HepG2 (cell line): ENCODE results near the gene SECTM1. TPM values are rescaled to one million over a fixed set of nuclear protein-coding genes. Genes with fewer than 3 reads are reported as not detected.

Experiments used
- EED ChIP-seq: sonication (generic); formaldehyde crosslinking; IDR thresholded peaks from 2 replicates; pipeline ENCODE4 v1.5.0; 2020; ENCODE audit warnings: mild to moderate bottlenecking, missing genetic modification reagents
- GLI4 ChIP-seq: sonication (generic); formaldehyde crosslinking; IDR thresholded peaks from 2 replicates; pipeline ENCODE4 v1.5.1; 2020; ENCODE audit warnings: missing genetic modification reagents, mild to moderate bottlenecking, moderate library complexity, borderline replicate concordance
- HOXA7 ChIP-seq: sonication (generic); formaldehyde crosslinking; IDR thresholded peaks from 2 replicates; pipeline ENCODE4 v1.8.1; 2022; ENCODE audit warnings: mild to moderate bottlenecking, missing genetic modification reagents, moderate library complexity
- KAT7 ChIP-seq: IDR thresholded peaks from 2 replicates; pipeline ENCODE4 v1.6.1; 2018; ENCODE audit warnings: borderline replicate concordance, missing compliant biosample characterization
- PAX8 ChIP-seq: sonication (generic); formaldehyde crosslinking; IDR thresholded peaks from 2 replicates; pipeline ENCODE4 v1.8.0; 2022; ENCODE audit warnings: mild to moderate bottlenecking, missing genetic modification reagents, borderline replicate concordance
- RELA ChIP-seq: sonication (generic); formaldehyde crosslinking; IDR thresholded peaks from 2 replicates; pipeline ENCODE4 v1.4.0; 2020; ENCODE audit warnings: missing genetic modification reagents
- SMC3 ChIP-seq: IDR thresholded peaks from 2 replicates; pipeline ENCODE4 v1.6.1; 2011; ENCODE audit warnings: low read length, improper control_type of control experiment
- SYNCRIP ChIP-seq: fragments of 200-400 bp; formaldehyde crosslinking; IDR thresholded peaks from 2 replicates; pipeline ENCODE4 v1.6.1; 2018; ENCODE audit warnings: mild to moderate bottlenecking, low read depth, low read length; ENCODE audit not compliant: insufficient read depth
- ZFP62 ChIP-seq: sonication (generic); formaldehyde crosslinking; IDR thresholded peaks from 2 replicates; pipeline ENCODE4 v1.4.0; 2020; ENCODE audit warnings: missing genetic modification reagents
- ZNF878 ChIP-seq: sonication (generic); formaldehyde crosslinking; IDR thresholded peaks from 2 replicates; pipeline ENCODE4 v1.8.1; 2023; ENCODE audit warnings: mild to moderate bottlenecking, missing genetic modification reagents, moderate library complexity
- polyA plus RNA-seq, 8 experiments: library from polyadenylated mRNA; depleted of rRNA in 3 of 8; stranded (reverse) in 7 of 8; unstranded in 1 of 8; fragments of >200 nt; fragmentation: Illumina TruSeq in 4 of 8; extraction: Trizol in 4 of 8; gene quantifications; 2 replicates each; pipeline versions ENCODE4 v1.2.1 to v1.2.3, GENCODE V29; 2011 to 2016; ENCODE audit warnings: low read depth in 4 of 8, missing spikeins in 1 of 8, mixed read lengths in 1 of 8; ENCODE audit not compliant: insufficient read depth in 1 of 8
- total RNA-seq, 5 experiments: library from RNA; depleted of rRNA; stranded (reverse); fragments of >200 nt; fragmentation: Illumina TruSeq; extraction: Trizol; gene quantifications; 2 replicates each; pipeline ENCODE4 v1.2.3, GENCODE V29; 2016; ENCODE audit warnings: low read depth in 1 of 5
- TF ChIP-seq, protein P1 (sequence below): sonication (generic); formaldehyde crosslinking; IDR thresholded peaks from 2 replicates; pipeline ENCODE4 v1.5.1; 2020; ENCODE audit warnings: missing genetic modification reagents, mild to moderate bottlenecking, borderline replicate concordance
- TF ChIP-seq, protein P2 (sequence below): sonication (generic); formaldehyde crosslinking; IDR thresholded peaks from 2 replicates; pipeline ENCODE4 v1.5.0; 2020; ENCODE audit warnings: mild to moderate bottlenecking, missing genetic modification reagents
- TF ChIP-seq, protein P3 (sequence below): sonication (generic); formaldehyde crosslinking; IDR thresholded peaks from 2 replicates; pipeline ENCODE4 v1.4.0; 2020; ENCODE audit warnings: mild to moderate bottlenecking, low read depth, missing genetic modification reagents
- TF ChIP-seq, protein P4 (sequence below): sonication (generic); formaldehyde crosslinking; conservative IDR thresholded peaks from 2 replicates; pipeline ENCODE4 v1.4.0; 2020; ENCODE audit warnings: missing genetic modification reagents
- TF ChIP-seq, protein P5 (sequence below): sonication (generic); formaldehyde crosslinking; IDR thresholded peaks from 2 replicates; pipeline ENCODE4 v1.5.0; 2020; ENCODE audit warnings: mild to moderate bottlenecking, missing genetic modification reagents, moderate library complexity
- TF ChIP-seq, protein P6 (sequence below): sonication (generic); formaldehyde crosslinking; IDR thresholded peaks from 2 replicates; pipeline ENCODE4 v1.5.0; 2020; ENCODE audit warnings: mild to moderate bottlenecking, missing genetic modification reagents, borderline replicate concordance

SECTM1 gene
- total and polyA plus RNA-seq, 2 of the 13 experiments (the other 11 are each of a cell fraction or from before 2014, with no cell fraction given), result 3.5 to 5.3 TPM

DNA sequence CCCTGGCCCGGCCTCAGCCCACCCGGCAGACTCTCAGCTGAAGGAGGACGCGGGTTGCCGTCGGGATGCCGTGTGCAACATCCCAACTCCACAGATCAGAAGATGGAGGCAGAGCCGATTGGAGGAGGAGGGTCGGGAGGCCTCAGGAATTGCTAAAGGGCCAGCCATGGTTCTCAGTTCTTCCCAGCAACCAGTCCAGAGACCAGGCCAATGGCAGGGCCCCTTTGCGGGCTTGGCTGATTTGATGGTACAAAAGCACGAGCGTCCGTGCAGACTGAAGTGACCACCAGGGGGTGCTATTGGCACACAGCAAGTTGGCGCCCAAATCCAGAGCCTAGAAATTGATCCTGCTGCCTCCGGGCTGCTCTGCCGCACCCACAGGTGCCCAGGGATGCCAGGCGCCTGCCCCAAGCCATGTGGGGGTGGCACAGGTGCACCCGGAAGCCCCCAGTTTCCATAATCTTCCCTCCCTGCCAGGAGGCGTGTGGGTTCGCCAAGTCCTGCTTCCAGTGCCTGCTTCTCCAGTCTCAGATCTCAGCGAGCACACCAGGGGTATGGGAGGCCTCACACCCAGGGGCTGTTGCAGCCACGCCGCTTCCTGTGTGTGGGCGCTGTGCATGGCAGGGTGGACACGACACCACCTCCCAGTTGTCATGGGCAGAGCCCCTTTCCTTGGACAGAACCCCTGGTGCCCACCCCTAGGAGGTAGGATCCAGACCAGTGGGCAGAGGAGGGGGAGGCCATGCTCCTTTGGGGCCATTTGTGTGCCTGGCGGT, 18.3 kb upstream of the SECTM1 start (continued):
- TF ChIP-seq EED (CRISPR knock-in tag), result no peak
- TF ChIP-seq PAX8, result 0 out of 2 replicates have a peak, but pooled peaks have one; percentile 33
- no peak for TF ChIP-seq RELA
- TF ChIP-seq, protein P1, sequence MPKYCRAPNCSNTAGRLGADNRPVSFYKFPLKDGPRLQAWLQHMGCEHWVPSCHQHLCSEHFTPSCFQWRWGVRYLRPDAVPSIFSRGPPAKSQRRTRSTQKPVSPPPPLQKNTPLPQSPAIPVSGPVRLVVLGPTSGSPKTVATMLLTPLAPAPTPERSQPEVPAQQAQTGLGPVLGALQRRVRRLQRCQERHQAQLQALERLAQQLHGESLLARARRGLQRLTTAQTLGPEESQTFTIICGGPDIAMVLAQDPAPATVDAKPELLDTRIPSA, result no peak
- no peak; the same call in 1 of the 2 replicates for TF ChIP-seq GLI4 (CRISPR knock-in tag)
- TF ChIP-seq, protein P2, sequence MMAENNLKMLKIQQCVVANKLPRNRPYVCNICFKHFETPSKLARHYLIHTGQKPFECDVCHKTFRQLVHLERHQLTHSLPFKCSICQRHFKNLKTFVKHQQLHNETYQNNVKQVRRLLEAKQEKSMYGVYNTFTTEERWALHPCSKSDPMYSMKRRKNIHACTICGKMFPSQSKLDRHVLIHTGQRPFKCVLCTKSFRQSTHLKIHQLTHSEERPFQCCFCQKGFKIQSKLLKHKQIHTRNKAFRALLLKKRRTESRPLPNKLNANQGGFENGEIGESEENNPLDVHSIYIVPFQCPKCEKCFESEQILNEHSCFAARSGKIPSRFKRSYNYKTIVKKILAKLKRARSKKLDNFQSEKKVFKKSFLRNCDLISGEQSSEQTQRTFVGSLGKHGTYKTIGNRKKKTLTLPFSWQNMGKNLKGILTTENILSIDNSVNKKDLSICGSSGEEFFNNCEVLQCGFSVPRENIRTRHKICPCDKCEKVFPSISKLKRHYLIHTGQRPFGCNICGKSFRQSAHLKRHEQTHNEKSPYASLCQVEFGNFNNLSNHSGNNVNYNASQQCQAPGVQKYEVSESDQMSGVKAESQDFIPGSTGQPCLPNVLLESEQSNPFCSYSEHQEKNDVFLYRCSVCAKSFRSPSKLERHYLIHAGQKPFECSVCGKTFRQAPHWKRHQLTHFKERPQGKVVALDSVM (CRISPR knock-in tag), result no peak
- TF ChIP-seq KAT7, result peak; percentile 87; the same call in 1 of the 2 replicates
- TF ChIP-seq, protein P3, sequence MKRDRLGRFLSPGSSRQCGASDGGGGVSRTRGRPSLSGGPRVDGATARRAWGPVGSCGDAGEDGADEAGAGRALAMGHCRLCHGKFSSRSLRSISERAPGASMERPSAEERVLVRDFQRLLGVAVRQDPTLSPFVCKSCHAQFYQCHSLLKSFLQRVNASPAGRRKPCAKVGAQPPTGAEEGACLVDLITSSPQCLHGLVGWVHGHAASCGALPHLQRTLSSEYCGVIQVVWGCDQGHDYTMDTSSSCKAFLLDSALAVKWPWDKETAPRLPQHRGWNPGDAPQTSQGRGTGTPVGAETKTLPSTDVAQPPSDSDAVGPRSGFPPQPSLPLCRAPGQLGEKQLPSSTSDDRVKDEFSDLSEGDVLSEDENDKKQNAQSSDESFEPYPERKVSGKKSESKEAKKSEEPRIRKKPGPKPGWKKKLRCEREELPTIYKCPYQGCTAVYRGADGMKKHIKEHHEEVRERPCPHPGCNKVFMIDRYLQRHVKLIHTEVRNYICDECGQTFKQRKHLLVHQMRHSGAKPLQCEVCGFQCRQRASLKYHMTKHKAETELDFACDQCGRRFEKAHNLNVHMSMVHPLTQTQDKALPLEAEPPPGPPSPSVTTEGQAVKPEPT (CRISPR knock-in tag), result no peak
- no peak for TF ChIP-seq ZFP62 (CRISPR knock-in tag)
- TF ChIP-seq SMC3, result peak; percentile 95
- TF ChIP-seq HOXA7 (CRISPR knock-in tag), result no peak
- TF ChIP-seq, protein P4, sequence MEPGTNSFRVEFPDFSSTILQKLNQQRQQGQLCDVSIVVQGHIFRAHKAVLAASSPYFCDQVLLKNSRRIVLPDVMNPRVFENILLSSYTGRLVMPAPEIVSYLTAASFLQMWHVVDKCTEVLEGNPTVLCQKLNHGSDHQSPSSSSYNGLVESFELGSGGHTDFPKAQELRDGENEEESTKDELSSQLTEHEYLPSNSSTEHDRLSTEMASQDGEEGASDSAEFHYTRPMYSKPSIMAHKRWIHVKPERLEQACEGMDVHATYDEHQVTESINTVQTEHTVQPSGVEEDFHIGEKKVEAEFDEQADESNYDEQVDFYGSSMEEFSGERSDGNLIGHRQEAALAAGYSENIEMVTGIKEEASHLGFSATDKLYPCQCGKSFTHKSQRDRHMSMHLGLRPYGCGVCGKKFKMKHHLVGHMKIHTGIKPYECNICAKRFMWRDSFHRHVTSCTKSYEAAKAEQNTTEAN (CRISPR knock-in tag), result no peak
- TF ChIP-seq, protein P5, sequence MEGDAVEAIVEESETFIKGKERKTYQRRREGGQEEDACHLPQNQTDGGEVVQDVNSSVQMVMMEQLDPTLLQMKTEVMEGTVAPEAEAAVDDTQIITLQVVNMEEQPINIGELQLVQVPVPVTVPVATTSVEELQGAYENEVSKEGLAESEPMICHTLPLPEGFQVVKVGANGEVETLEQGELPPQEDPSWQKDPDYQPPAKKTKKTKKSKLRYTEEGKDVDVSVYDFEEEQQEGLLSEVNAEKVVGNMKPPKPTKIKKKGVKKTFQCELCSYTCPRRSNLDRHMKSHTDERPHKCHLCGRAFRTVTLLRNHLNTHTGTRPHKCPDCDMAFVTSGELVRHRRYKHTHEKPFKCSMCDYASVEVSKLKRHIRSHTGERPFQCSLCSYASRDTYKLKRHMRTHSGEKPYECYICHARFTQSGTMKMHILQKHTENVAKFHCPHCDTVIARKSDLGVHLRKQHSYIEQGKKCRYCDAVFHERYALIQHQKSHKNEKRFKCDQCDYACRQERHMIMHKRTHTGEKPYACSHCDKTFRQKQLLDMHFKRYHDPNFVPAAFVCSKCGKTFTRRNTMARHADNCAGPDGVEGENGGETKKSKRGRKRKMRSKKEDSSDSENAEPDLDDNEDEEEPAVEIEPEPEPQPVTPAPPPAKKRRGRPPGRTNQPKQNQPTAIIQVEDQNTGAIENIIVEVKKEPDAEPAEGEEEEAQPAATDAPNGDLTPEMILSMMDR (CRISPR knock-in tag), result peak; percentile 99
- TF ChIP-seq SYNCRIP, result no peak
- no peak for TF ChIP-seq ZNF878 (CRISPR knock-in tag)
- TF ChIP-seq, protein P6, sequence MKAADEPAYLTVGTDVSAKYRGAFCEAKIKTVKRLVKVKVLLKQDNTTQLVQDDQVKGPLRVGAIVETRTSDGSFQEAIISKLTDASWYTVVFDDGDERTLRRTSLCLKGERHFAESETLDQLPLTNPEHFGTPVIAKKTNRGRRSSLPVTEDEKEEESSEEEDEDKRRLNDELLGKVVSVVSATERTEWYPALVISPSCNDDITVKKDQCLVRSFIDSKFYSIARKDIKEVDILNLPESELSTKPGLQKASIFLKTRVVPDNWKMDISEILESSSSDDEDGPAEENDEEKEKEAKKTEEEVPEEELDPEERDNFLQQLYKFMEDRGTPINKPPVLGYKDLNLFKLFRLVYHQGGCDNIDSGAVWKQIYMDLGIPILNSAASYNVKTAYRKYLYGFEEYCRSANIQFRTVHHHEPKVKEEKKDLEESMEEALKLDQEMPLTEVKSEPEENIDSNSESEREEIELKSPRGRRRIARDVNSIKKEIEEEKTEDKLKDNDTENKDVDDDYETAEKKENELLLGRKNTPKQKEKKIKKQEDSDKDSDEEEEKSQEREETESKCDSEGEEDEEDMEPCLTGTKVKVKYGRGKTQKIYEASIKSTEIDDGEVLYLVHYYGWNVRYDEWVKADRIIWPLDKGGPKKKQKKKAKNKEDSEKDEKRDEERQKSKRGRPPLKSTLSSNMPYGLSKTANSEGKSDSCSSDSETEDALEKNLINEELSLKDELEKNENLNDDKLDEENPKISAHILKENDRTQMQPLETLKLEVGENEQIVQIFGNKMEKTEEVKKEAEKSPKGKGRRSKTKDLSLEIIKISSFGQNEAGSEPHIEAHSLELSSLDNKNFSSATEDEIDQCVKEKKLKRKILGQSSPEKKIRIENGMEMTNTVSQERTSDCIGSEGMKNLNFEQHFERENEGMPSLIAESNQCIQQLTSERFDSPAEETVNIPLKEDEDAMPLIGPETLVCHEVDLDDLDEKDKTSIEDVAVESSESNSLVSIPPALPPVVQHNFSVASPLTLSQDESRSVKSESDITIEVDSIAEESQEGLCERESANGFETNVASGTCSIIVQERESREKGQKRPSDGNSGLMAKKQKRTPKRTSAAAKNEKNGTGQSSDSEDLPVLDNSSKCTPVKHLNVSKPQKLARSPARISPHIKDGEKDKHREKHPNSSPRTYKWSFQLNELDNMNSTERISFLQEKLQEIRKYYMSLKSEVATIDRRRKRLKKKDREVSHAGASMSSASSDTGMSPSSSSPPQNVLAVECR (CRISPR knock-in tag), result peak; percentile 76; the same call in 1 of the 2 replicates
